Dermis microvascular lymphatic vessel endothelial cell (primary cell): ENCODE results near the gene AP3B2. TPM values are rescaled to one million over a fixed set of nuclear protein-coding genes. Genes with fewer than 3 reads are reported as not detected.

Experiments used
- total RNA-seq: library from RNA; depleted of rRNA; stranded (reverse); fragments of >200 nt; gene quantifications from 2 replicates; pipeline ENCODE4 v1.2.1, GENCODE V29; 2014

Gene AP3B2
- total RNA-seq, 1 donor from 2014 or later = not detected

Other genes starting within 250 kb of the AP3B2 start
- gene RPS17, start 169.4 kb downstream of the AP3B2 start, total RNA-seq = 1,774 and 1,923 TPM in 2 replicates
- not detected in 2 replicates for gene CPEB1, start 62.5 kb downstream of the AP3B2 start, total RNA-seq
- gene FSD2, start 96.2 kb upstream of the AP3B2 start, total RNA-seq = not detected in 2 replicates
- gene WHAMM, start 99.8 kb upstream of the AP3B2 start, total RNA-seq = 4.4 and 5.8 TPM in 2 replicates
- under 0.01 TPM in 2 replicates for gene HOMER2, start 242.8 kb upstream of the AP3B2 start, total RNA-seq